HG03432 (cell line): ENCODE results near the gene ZNRF1.
"Not testable (repeated sequence)": the region's sequence is repeated elsewhere in the genome, so short reads cannot be mapped to it uniquely, and the experiment has no call there.

Experiments
- ATAC-seq: cut with Tn5 transposase; IDR thresholded peaks from one replicate; pipeline ENCODE4 v1.9.1; 2021; ENCODE audit warnings: mild to moderate bottlenecking, moderate library complexity; ENCODE audit not compliant: unreplicated experiment

Gene ZNRF1

GRCh38 chr16:75000481-75001081, 1.8 kb downstream of the ZNRF1 start:
- ATAC-seq: no peak

- ATAC-seq: no peak
Measured at GRCh38 chr16:75002474-75002873, 3.6 kb downstream of the ZNRF1 start.

- ATAC-seq: no peak
Measured at GRCh38 chr16:75003931-75004330, 5.1 kb downstream of the ZNRF1 start.

- no peak for ATAC-seq
Measured at GRCh38 chr16:75004460-75004859, 5.6 kb downstream of the ZNRF1 start.

GRCh38 chr16:75005697-75006096, 6.9 kb downstream of the ZNRF1 start:
- no peak for ATAC-seq

- ATAC-seq: no peak
Measured at GRCh38 chr16:75007443-75007842, 8.6 kb downstream of the ZNRF1 start.

GRCh38 chr16:75010427-75010826, 11.6 kb downstream of the ZNRF1 start:
- ATAC-seq: no peak

- ATAC-seq: peak; percentile 84
Measured at GRCh38 chr16:75011634-75012307, 12.9 kb downstream of the ZNRF1 start.

GRCh38 chr16:75012380-75013081, 13.7 kb downstream of the ZNRF1 start:
- ATAC-seq: peak; percentile 25

- ATAC-seq: not testable (repeated sequence)
Measured at GRCh38 chr16:75013123-75013522, 14.3 kb downstream of the ZNRF1 start.

GRCh38 chr16:75014318-75014717, 15.5 kb downstream of the ZNRF1 start:
- ATAC-seq: no peak

GRCh38 chr16:75016451-75017081, 17.7 kb downstream of the ZNRF1 start:
- not testable (repeated sequence) for ATAC-seq

- no peak for ATAC-seq
Measured at GRCh38 chr16:75017670-75018525, 19.1 kb downstream of the ZNRF1 start.

- no peak for ATAC-seq
Measured at GRCh38 chr16:75019007-75019406, 20.2 kb downstream of the ZNRF1 start.

- no peak for ATAC-seq
Measured at GRCh38 chr16:75019586-75019985, 20.8 kb downstream of the ZNRF1 start.

- no peak for ATAC-seq
Measured at GRCh38 chr16:75021410-75021809, 22.6 kb downstream of the ZNRF1 start.

- no peak for ATAC-seq
Measured at GRCh38 chr16:75022567-75022966, 23.7 kb downstream of the ZNRF1 start.

GRCh38 chr16:75023009-75023408, 24.2 kb downstream of the ZNRF1 start:
- ATAC-seq: no peak

GRCh38 chr16:75024182-75024581, 25.4 kb downstream of the ZNRF1 start:
- ATAC-seq: no peak

- peak; percentile 43 for ATAC-seq
Measured at GRCh38 chr16:75024594-75024993, 25.8 kb downstream of the ZNRF1 start.

- ATAC-seq: no peak
Measured at GRCh38 chr16:75025761-75026160, 26.9 kb downstream of the ZNRF1 start.
